BJ (cell line): ENCODE data around the gene ZFP30. TPM values are rescaled to one million over a fixed set of nuclear protein-coding genes. Genes with fewer than 3 reads are reported as not detected.

Experiments
- CTCF ChIA-PET: fragments of 350-600 bp; formaldehyde crosslinking; extraction: SDS; loops from one replicate; lab custom pipeline; 2021; ENCODE audit warnings: antibody characterized with exemption, inconsistent platforms; lab: Yijun Ruan, JAX
- POLR2A ChIA-PET: fragments of 300-600 bp; sonication (Branson Sonifier 250); formaldehyde crosslinking; extraction: SDS; loops from one replicate; lab custom pipeline; 2021; ENCODE audit warnings: antibody characterized with exemption; lab: Charles Lee
- DNase-seq: peaks from one replicate; pipeline ENCODE4 v3.0.0-alpha.2; 2011; ENCODE audit warnings: low read depth
- H3K27me3 ChIP-seq: 2 replicates; pipeline ENCODE4 v1.6.0; 2011; ENCODE audit warnings: low read length; ENCODE audit not compliant: control insufficient read depth, insufficient read depth
- H3K36me3 ChIP-seq: 2 replicates; pipeline ENCODE4 v1.5.1; 2011; ENCODE audit warnings: low read length; ENCODE audit not compliant: control insufficient read depth, insufficient read depth
- H3K4me3 ChIP-seq: 2 replicates; pipeline ENCODE4 v1.5.1; 2011; ENCODE audit warnings: low read depth, mild to moderate bottlenecking, control low read depth, low read length
- CTCF ChIP-seq: IDR thresholded peaks from 2 replicates; pipeline ENCODE4 v1.5.1; 2011; ENCODE audit warnings: low read depth, mild to moderate bottlenecking, control low read depth, inconsistent platforms, low read length, moderate library complexity; ENCODE audit not compliant: insufficient read depth
- polyA plus RNA-seq: library from polyadenylated mRNA; depleted of rRNA; stranded (reverse); fragments of >200 nt; gene quantifications from 2 replicates; pipeline ENCODE4 v1.2.3, GENCODE V29; 2011

Gene ZFP30
- polyA plus RNA-seq, 1 experiment = 3.9 TPM

GRCh38 chr19:37654629-37655300, 500 bp downstream of the ZFP30 start:
- peaks cover 3% of the 10 kb centered on the region; the same call in 1 of the 2 replicates for H3K36me3 ChIP-seq
- H3K27me3 ChIP-seq = no peaks in the 10 kb centered on the region
- DNase-seq = no peak
- ChIA-PET CTCF (interaction anchor here (0.6 to 1.4 kb wide), 2 partner anchors 8 to 494 kb away, joined by 3 read pairs; no protein-coding TSS in a partner anchor), POLR2A (no interaction called here)
- TF ChIP-seq CTCF = no peak
- H3K4me3 ChIP-seq = peak overlapping the region; percentile 80

GRCh38 chr19:37654118-37654517, 1.1 kb downstream of the ZFP30 start:
- TF ChIP-seq CTCF = no peak
- CTCF ChIA-PET = interaction anchor here (0.6 kb wide), 1 partner anchor 493 kb away, joined by 3 read pairs; no protein-coding TSS in a partner anchor
- peaks cover 3% of the 10 kb centered on the region; the same call in 1 of the 2 replicates for H3K36me3 ChIP-seq
- H3K4me3 ChIP-seq = peak overlapping the region; percentile 80
- POLR2A ChIA-PET = no interaction called here
- DNase-seq = no peak
- no peaks in the 10 kb centered on the region for H3K27me3 ChIP-seq

- ChIA-PET CTCF (interaction anchor here (0.6 kb wide), 1 partner anchor 263 kb away, joined by 3 read pairs; no protein-coding TSS in a partner anchor), POLR2A (no interaction called here)
- no peak overlapping the region for H3K4me3 ChIP-seq
- TF ChIP-seq CTCF = no peak
- no peak for DNase-seq
- H3K27me3 ChIP-seq = no peaks in the 10 kb centered on the region
- H3K36me3 ChIP-seq = peaks cover 9% of the 10 kb centered on the region
These were observed 19.9 kb downstream of the ZFP30 start for GRCh38 chr19:37635076-37636056.

GRCh38 chr19:37594982-37595382, 60.3 kb downstream of the ZFP30 start:
- no peak for DNase-seq
- TF ChIP-seq CTCF = no peak
- H3K36me3 ChIP-seq = no peaks in the 10 kb centered on the region
- ChIA-PET POLR2A (no interaction called here), CTCF (interaction anchor here (0.9 kb wide), 1 partner anchor 224 kb away, joined by 3 read pairs; the partner anchor contains the start of gene ZNF527)
- H3K4me3 ChIP-seq = peak overlapping the region; percentile 89
- no peaks in the 10 kb centered on the region for H3K27me3 ChIP-seq
